HG03039 (cell line): ENCODE measurements around the gene RGS11.
"Not testable (repeated sequence)": the region's sequence is repeated elsewhere in the genome, so short reads cannot be mapped to it uniquely, and the experiment has no call there.

Source experiments
- ATAC-seq: cut with Tn5 transposase; IDR thresholded peaks from one replicate; pipeline ENCODE4 v1.9.1; 2021; ENCODE audit warnings: mild to moderate bottlenecking, moderate library complexity; ENCODE audit not compliant: unreplicated experiment

Gene RGS11

DNA sequence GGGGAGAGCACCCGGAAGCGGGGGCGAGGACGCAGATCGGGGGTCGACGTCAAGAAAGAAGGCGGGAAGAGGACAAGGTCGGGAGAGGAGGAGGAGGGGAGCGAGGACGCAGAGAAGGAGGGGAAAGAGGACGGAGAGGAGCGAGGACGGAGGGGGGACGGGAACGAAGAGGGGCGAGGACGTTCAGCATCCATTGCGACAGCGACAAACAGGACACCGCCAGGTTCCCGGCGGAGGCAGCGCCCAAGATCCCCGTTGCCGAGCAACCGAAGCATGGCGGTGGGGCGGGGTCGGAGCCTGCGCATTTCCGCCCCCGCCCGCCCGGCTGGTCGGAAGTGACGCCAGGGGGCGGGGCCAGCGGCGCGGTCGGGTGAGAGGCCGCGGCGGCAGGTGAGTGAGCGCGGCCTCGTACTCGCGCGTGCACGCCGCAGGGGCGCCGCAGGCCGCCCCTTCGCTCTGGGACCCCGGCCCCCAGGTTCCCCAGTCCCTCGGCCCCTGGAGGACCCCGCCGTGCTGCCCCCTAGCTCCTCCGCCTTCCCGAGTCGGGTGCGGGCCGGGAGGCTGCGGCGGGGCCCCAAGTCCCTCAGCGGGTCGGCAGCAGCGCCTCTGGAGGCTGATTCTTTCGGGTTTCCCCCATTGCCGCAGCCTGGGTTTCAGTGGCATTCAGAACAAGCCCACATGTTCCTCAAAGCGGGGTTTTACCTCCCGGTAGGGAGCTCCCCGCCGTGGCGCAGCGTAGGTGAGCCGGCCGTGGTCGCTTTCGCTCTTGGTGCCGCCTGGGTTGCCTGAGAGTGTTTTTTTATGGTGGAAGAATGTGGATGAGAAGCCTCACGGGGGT, 41.1 kb downstream of the RGS11 start, which contains the start of gene FAM234A:
Gene FAM234A (plus strand): TSS at position 354 of the 838 bp plus-strand sequence. CDS start 19,593 bp downstream, outside the sequence.
- ATAC-seq, result peak; percentile 76

DNA sequence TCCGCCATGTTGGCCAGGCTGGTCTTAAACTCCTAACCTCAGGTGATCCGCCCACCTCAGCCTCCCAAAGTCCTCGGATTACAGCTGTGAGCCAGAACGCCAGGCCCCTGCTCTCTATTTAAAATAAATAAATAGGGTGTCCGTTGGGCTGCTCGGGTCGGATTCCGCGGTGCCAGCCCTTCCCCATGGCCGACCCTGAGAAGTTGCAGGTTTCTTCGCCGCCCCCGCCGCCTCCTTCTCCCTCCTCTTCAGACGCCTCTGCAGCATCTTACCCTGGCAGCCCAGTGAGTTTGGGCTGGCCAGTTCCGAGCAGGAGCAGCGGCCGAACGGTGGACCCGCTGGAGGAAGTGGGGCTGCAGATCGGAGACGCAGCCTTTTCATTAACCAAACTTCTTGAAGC, 44.8 kb downstream of the RGS11 start:
- ATAC-seq, result no peak

DNA sequence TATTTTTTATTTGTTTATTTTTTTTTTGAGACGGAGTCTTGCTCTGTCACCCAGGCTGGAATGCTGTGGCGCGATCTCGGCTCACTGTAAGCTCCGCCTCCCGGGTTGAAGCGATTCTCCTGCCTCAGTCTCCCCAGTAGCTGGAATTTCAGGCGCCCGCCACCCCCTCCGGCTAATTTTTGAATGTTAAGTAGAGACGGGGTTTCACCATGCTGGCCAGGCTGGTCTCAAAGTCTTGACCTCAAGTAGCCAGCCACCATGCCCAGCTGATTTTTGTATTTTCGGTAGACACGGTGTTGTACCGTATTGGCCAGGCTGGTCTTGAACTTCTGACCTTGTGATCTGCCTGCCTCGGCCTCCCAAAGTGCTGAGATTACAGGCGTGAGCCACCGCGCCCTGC, 45.4 kb downstream of the RGS11 start:
- ATAC-seq, result not testable (repeated sequence)

DNA sequence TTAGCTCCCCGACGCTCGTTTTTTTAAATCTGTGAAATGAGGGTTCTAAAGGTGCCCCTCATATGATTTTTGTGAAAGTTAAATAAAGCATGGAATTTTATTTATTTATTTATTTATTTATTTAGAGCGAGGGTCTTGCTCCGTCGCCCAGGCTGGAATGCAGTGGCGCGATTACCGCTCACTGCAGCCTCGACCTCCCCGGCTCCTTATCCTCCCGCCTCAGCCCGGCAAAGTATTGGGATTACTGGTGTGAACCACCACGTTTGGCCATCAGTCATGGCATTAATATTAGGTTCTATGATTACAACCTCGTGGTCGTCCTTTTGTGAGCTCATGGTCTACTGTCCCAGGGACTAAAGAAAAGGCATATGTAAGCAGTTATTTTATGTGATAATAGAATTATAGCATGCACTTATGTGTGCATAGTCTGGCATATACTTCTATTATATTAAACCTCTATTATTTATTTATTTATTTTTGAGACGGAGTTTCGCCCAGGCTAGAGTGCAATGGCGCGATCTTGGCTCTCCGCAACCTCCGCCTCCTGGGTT, 45.9 kb downstream of the RGS11 start:
- no peak for ATAC-seq

DNA sequence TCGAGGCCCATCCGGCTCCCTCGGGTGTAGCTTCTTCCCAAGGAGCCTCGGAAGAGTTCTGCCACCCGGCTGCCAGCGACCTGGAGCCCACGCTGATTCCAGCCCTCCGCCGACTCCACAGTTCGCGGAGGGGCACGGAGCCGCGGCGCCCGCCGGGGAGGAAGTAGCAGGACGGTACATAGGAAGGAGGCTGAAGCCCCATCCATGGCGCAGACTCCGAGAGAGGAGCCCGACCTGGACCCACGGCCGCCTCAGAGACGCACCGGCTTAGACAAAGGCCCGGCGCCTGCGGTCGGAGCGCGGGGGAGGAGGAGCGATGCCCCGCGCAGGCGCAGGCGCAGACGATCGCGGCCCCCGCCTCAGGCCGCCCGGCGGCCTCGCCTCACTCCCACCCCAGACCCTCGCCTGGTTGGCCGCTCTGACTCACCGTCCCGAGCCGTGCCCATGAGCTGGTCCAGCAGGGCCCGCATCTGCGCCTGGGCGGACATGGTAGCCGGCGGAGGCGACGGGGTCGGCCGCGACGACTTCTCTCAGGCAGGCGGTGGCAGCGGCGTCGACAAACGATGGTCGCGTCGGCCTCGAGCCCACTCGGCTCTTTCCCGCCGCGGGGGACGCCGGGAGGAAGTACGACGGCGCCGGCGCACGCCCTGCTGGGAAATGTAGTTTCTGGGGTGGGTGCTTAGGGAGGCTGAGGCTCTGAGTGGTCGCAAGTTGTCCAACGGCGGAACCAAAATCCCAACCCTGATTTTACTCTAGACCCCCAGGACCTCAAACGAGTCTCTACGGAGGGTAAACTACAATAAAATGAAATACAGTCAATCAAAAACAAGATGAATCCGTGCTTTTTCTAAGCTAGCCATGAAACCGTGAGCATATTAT, 46.7 kb downstream of the RGS11 start, which contains the start of gene LUC7L:
Gene LUC7L (minus strand): TSS at position 598 of the 879 bp plus-strand sequence. CDS start 110 bp downstream, at position 488.
- peak; percentile 73 for ATAC-seq

DNA sequence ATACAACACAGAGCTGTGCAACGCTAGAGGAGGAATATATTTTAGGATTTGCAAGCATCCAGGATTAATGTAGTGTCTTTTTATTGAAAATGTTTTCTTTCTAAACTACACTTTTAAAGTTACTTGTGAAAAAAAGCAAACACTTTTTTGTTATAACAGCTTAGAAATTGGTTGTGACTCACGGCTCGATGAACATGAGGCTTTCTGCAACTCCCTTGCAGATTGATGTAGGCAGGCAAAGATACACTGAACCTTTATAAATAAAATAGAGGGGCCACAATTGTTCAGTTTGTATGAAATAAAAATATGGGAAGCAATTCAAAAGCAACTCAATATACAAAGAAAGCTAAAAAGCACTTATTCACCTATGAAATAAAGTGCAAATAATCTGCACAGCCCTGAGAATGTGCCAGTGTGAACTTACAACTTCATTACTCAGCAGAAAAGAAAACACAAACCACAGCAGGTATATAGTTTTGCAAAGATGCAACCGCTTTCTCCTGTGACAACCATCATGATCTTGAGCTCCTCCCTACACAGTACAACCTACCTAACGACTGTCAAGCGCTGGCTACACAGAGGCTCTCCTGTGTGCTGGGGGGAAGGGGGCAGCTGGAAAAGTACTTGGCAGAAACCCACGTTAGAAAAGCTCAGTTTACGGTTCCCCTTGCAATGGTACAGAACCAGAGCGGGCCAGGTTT, 47.4 kb downstream of the RGS11 start:
- no peak for ATAC-seq

DNA sequence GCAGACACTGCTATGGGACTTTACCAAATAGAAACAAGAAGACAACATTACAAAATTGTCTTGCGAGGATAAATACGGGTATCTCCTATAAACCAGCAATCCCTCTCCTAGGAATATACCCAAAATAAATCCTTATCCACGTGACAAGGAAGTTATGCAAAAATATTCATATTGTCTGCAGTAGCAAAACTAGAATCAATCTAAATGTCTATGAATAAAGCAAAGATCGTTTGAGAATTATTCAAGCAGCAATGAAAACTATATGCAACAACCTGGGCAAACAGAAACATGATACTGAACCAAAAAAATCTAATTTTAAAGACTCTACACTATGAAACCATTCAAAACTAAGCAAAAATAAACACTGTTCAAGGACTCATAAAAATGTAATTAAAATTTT, 55.7 kb downstream of the RGS11 start:
- ATAC-seq, result no peak
